Gastrocnemius medialis (tissue), 4 donors: ENCODE measurements around the gene LAMA2.
A peak's percentile ranks its signal among the peaks of the same experiment; 100 is the strongest.

ENCODE experiments used
- CTCF ChIP-seq, 5 experiments: fragments of 450-650 bp in 3 of 5; fragments of 200-600 bp in 2 of 5; sonication (generic) in 2 of 5; IDR thresholded peaks in 4 of 5; conservative IDR thresholded peaks in 1 of 5; 1 replicate in 4 of 5; 2 replicates in 1 of 5; pipeline ENCODE4 v1.5.1; 2016 to 2019; ENCODE audit warnings: antibody characterized with exemption in 5 of 5, mild to moderate bottlenecking in 3 of 5, moderate library complexity in 3 of 5
- POLR2A ChIP-seq, 2 donors: fragments of 450-650 bp; IDR thresholded peaks; one replicate each; pipeline ENCODE4 v1.6.1; 2017; ENCODE audit warnings: antibody characterized with exemption in 2 of 2, mild to moderate bottlenecking in 2 of 2, moderate library complexity in 2 of 2

- TF ChIP-seq CTCF (IDR thresholded peaks at IDR 0.05 in 4 of 5, conservative IDR thresholded peaks at IDR 0.05 in 1 of 5) = peak in 3 of 5 experiments; percentile 7 to 13 (median 9)
- TF ChIP-seq POLR2A (IDR thresholded peaks at IDR 0.05) = no peak
Measured at GRCh38 chr6:129500958-129501739, 618.2 kb downstream of the LAMA2 start.
